GM12878 (cell line): Measurements from ENCODE around the gene PPFIA4. TPM values are rescaled to one million over a fixed set of nuclear protein-coding genes. Genes with fewer than 3 reads are reported as not detected.

Experiments
- ATAC-seq: fragments of 200-7000 bp; cut with Tn5 transposase; 3 replicates; pipeline ENCODE4 v1.9.1; 2020; ENCODE audit warnings: mild to moderate bottlenecking, moderate library complexity
- BruUV-seq: library from RNA; stranded (reverse); fragments of 400-500 nt; replicated peaks from 2 replicates; lab custom pipeline; 2021; lab: Mats Ljungman, UMichigan
- CTCF ChIA-PET: fragments of 300-600 bp; sonication (Branson Sonifier 250); formaldehyde crosslinking; extraction: SDS; loops from one replicate; lab custom pipeline; 2021; ENCODE audit warnings: inconsistent platforms; lab: Yijun Ruan, JAX
- POLR2A ChIA-PET: fragments of 350-600 bp; formaldehyde crosslinking; extraction: SDS; loops from one replicate; lab custom pipeline; 2021; ENCODE audit warnings: inconsistent platforms; lab: Charles Lee
- RAD21 ChIA-PET: fragments of 300-600 bp; sonication (Branson Sonifier 250); formaldehyde crosslinking; loops from one replicate; lab custom pipeline; 2023; ENCODE audit warnings: antibody characterized with exemption; ENCODE audit not compliant: unreplicated experiment; lab: Charles Lee
- SMC1A ChIA-PET: fragments of 300-600 bp; sonication (Branson Sonifier 250); formaldehyde crosslinking; loops from one replicate; lab custom pipeline; 2023; ENCODE audit not compliant: unreplicated experiment, uncharacterized antibody; lab: Charles Lee
- DNase-seq: peaks from one replicate; pipeline ENCODE4 v3.0.0-alpha.2; 2011; ENCODE audit warnings: low read depth, low spot score
- FAIRE-seq: peaks from 3 replicates; lab custom pipeline; 2011; peaks lifted over from hg19 to GRCh38; lab: Jason Lieb, UNC
- H2AFZ ChIP-seq: 2 replicates; pipeline ENCODE4 v1.6.0; 2011; ENCODE audit warnings: low read depth, low read length, control low read depth; ENCODE audit not compliant: control insufficient read depth
- H3K27ac ChIP-seq: 2 replicates; pipeline ENCODE4 v1.5.1; 2011; ENCODE audit warnings: control low read depth; ENCODE audit not compliant: control insufficient read depth, insufficient read depth
- H3K27me3 ChIP-seq, 2 experiments: replicated peaks in 1 of 2; 2 replicates each; pipeline versions ENCODE4 v1.6.0 to v1.6.1; 2011; ENCODE audit warnings: low read length in 1 of 2; ENCODE audit not compliant: control insufficient read depth in 2 of 2, insufficient read depth in 2 of 2
- H3K36me3 ChIP-seq, 2 experiments: 2 replicates each; pipeline ENCODE4 v1.5.1; 2011; ENCODE audit warnings: low read length in 1 of 2; ENCODE audit not compliant: control insufficient read depth in 2 of 2, insufficient read depth in 2 of 2
- H3K4me1 ChIP-seq: 2 replicates; pipeline ENCODE4 v1.6.1; 2011; ENCODE audit warnings: mild to moderate bottlenecking, low read length, moderate library complexity, mixed read lengths; ENCODE audit not compliant: control insufficient read depth, insufficient read depth
- H3K4me2 ChIP-seq: 2 replicates; pipeline ENCODE4 v1.6.0; 2011; ENCODE audit warnings: control low read depth; ENCODE audit not compliant: control insufficient read depth, insufficient read depth
- H3K4me3 ChIP-seq: fragments of 200-600 bp; sonication (generic); 2 replicates; pipeline ENCODE4 v1.5.1; 2016
- H3K79me2 ChIP-seq: 2 replicates; pipeline ENCODE4 v1.6.0; 2011; ENCODE audit warnings: low read length; ENCODE audit not compliant: control insufficient read depth, insufficient read depth
- H3K9ac ChIP-seq: 2 replicates; pipeline ENCODE4 v1.8.0; 2011; ENCODE audit warnings: low read length, control low read depth, mixed read lengths; ENCODE audit not compliant: control insufficient read depth, insufficient read depth
- H3K9me3 ChIP-seq: replicated peaks from 3 replicates; pipeline ENCODE4 v1.5.1; 2011; ENCODE audit warnings: mild to moderate bottlenecking, low read length; ENCODE audit not compliant: control insufficient read depth, insufficient read depth
- H4K20me1 ChIP-seq: 2 replicates; pipeline ENCODE4 v1.6.0; 2011; ENCODE audit not compliant: control insufficient read depth, insufficient read depth
- ATF7 ChIP-seq: fragments of 450-650 bp; IDR thresholded peaks from 2 replicates; pipeline ENCODE4 v1.6.1; 2016; ENCODE audit warnings: low read depth, mild to moderate bottlenecking
- CBX5 ChIP-seq: sonication (generic); IDR thresholded peaks from 2 replicates; pipeline ENCODE4 v1.6.1; 2016; ENCODE audit warnings: low read depth, moderate library complexity, mild to moderate bottlenecking, inconsistent platforms
- HDAC6 ChIP-seq: fragments of 200-600 bp; sonication (generic); IDR thresholded peaks from one replicate; pipeline ENCODE4 v1.8.0; 2017; ENCODE audit warnings: antibody characterized with exemption; ENCODE audit not compliant: unreplicated experiment
- JUND ChIP-seq: IDR thresholded peaks from 2 replicates; pipeline ENCODE4 v1.6.1; 2012; ENCODE audit warnings: low read depth, mild to moderate bottlenecking, low read length, improper control_type of control experiment, moderate library complexity
- RFX5 ChIP-seq: IDR thresholded peaks from 2 replicates; pipeline ENCODE4 v1.6.1; 2011; ENCODE audit warnings: low read depth, low read length, improper control_type of control experiment
- SMAD5 ChIP-seq: IDR thresholded peaks from 2 replicates; pipeline ENCODE4 v1.6.1; 2016; ENCODE audit warnings: antibody characterized with exemption, low read depth
- SREBF2 ChIP-seq: IDR thresholded peaks from 2 replicates; pipeline ENCODE4 v1.6.1; 2012; ENCODE audit warnings: mild to moderate bottlenecking, low read length
- YBX1 ChIP-seq: fragments of 450-650 bp; IDR thresholded peaks from 2 replicates; pipeline ENCODE4 v1.6.1; 2016; ENCODE audit warnings: antibody characterized with exemption
- WGBS: methylation state at CpG from one replicate; pipeline ENCODE4 v1.1.6; 2016; ENCODE audit warnings: low lambda C conversion rate; ENCODE audit not compliant: insufficient replicate concordance, insufficient coverage; ENCODE audit errors: missing lambda C conversion rate; 5-methylcytosine and 5-hydroxymethylcytosine counted together
- in situ Hi-C: fragments of 300-500 bp; cut with MboI; formaldehyde crosslinking; loops from 9 replicates; pipeline ENCODE4 v1.14.3; 2018; ENCODE audit warnings: mixed read lengths
- intact Hi-C: fragments of 100-400 bp; cut with micrococcal nuclease; formaldehyde crosslinking; loops from one replicate; pipeline ENCODE4 v1.14.2; 2022; ENCODE audit not compliant: unreplicated experiment
- polyA plus RNA-seq, 11 experiments: library from polyadenylated mRNA; depleted of rRNA in 4 of 11; unstranded in 6 of 11; stranded (reverse) in 5 of 11; fragments of >200 nt; fragmentation: Nextera tagmentation in 4 of 11; fragmentation: Illumina TruSeq in 1 of 11; extraction: Ambion mirVana in 4 of 11; extraction: Trizol in 1 of 11; gene quantifications; 1 replicate in 1 of 11; 2 replicates in 10 of 11; pipeline versions ENCODE4 v1.2.1 to v1.2.3, GENCODE V29; 2011 to 2016; ENCODE audit warnings: inconsistent platforms in 2 of 11, missing spikeins in 2 of 11, low read depth in 1 of 11
- total RNA-seq, 4 experiments: library from RNA; depleted of rRNA in 3 of 4; stranded (reverse); fragments of >200 nt in 3 of 4; fragmentation: Illumina TruSeq in 1 of 4; extraction: Trizol in 1 of 4; gene quantifications; 2 replicates each; pipeline versions ENCODE4 v1.2.1 to v1.2.3, GENCODE V29; 2013 to 2021
- TF ChIP-seq, protein P1 (sequence below): fragments of 150-350 bp; IDR thresholded peaks from 2 replicates; pipeline ENCODE4 v1.6.1; 2016; ENCODE audit warnings: low read depth, low read length
- TF ChIP-seq, protein P2 (sequence below): IDR thresholded peaks from 2 replicates; pipeline ENCODE4 v1.6.1; 2011; ENCODE audit warnings: borderline replicate concordance, low read depth, mild to moderate bottlenecking, moderate library complexity, low read length; ENCODE audit not compliant: insufficient read depth, poor library complexity, severe bottlenecking
- TF ChIP-seq, protein P3 (sequence below): IDR thresholded peaks from 2 replicates; pipeline ENCODE4 v1.6.1; 2011; ENCODE audit warnings: low read depth, mild to moderate bottlenecking, low read length, moderate library complexity, borderline replicate concordance; ENCODE audit errors: extremely low read depth

PPFIA4 gene
- total and polyA plus RNA-seq, 10 of the 15 experiments (the other 5 are each of a cell fraction or from before 2014, with no cell fraction given): 0.02 to 19.7 (median 0.34) TPM; not detected in 1

- SMC1A ChIA-PET: no interaction called here
- Histone ChIP-seq H3K9ac (no peak overlapping the region), H3K36me3 (no peaks in the 10 kb centered on the region), H3K4me3 (no peak overlapping the region)
- no TSS peak for BruUV-seq
- in situ Hi-C loops: no loop called here
- DNase-seq: no peak
- WGBS: 0% methylated on average over 1 of the region's 1 CpG
- no peak for TF ChIP-seq ATF7
- TF ChIP-seq, protein P1, sequence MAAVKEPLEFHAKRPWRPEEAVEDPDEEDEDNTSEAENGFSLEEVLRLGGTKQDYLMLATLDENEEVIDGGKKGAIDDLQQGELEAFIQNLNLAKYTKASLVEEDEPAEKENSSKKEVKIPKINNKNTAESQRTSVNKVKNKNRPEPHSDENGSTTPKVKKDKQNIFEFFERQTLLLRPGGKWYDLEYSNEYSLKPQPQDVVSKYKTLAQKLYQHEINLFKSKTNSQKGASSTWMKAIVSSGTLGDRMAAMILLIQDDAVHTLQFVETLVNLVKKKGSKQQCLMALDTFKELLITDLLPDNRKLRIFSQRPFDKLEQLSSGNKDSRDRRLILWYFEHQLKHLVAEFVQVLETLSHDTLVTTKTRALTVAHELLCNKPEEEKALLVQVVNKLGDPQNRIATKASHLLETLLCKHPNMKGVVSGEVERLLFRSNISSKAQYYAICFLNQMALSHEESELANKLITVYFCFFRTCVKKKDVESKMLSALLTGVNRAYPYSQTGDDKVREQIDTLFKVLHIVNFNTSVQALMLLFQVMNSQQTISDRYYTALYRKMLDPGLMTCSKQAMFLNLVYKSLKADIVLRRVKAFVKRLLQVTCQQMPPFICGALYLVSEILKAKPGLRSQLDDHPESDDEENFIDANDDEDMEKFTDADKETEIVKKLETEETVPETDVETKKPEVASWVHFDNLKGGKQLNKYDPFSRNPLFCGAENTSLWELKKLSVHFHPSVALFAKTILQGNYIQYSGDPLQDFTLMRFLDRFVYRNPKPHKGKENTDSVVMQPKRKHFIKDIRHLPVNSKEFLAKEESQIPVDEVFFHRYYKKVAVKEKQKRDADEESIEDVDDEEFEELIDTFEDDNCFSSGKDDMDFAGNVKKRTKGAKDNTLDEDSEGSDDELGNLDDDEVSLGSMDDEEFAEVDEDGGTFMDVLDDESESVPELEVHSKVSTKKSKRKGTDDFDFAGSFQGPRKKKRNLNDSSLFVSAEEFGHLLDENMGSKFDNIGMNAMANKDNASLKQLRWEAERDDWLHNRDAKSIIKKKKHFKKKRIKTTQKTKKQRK: no peak
- TF ChIP-seq, protein P2, sequence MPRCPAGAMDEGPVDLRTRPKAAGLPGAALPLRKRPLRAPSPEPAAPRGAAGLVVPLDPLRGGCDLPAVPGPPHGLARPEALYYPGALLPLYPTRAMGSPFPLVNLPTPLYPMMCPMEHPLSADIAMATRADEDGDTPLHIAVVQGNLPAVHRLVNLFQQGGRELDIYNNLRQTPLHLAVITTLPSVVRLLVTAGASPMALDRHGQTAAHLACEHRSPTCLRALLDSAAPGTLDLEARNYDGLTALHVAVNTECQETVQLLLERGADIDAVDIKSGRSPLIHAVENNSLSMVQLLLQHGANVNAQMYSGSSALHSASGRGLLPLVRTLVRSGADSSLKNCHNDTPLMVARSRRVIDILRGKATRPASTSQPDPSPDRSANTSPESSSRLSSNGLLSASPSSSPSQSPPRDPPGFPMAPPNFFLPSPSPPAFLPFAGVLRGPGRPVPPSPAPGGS: no peak
- no peak for TF ChIP-seq JUND
- TF ChIP-seq CBX5: no peak
- TF ChIP-seq SMAD5: no peak
- TF ChIP-seq RFX5: no peak
- TF ChIP-seq SREBF2: no peak
- TF ChIP-seq HDAC6: no peak
- TF ChIP-seq, protein P3, sequence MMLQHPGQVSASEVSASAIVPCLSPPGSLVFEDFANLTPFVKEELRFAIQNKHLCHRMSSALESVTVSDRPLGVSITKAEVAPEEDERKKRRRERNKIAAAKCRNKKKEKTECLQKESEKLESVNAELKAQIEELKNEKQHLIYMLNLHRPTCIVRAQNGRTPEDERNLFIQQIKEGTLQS: no peak
- TF ChIP-seq YBX1: no peak
- TF ChIP-seq, all 136 proteins: peak for 0
- no peak for ATAC-seq
- no peaks in the 10 kb centered on the region for H3K4me1 ChIP-seq
- no peaks in the 10 kb centered on the region for H3K9me3 ChIP-seq
- no peak overlapping the region for H2AFZ ChIP-seq
- ChIA-PET RAD21 (no interaction called here), CTCF (interaction anchor here (1.4 to 8.7 kb wide), 2 partner anchors 19 to 158 kb away, joined by 3 to 66 read pairs; no protein-coding TSS in a partner anchor), POLR2A (no interaction called here)
- H3K27ac ChIP-seq: no peak overlapping the region
- H4K20me1 ChIP-seq: no peaks in the 10 kb centered on the region
- no peak for FAIRE-seq
- no peaks in the 10 kb centered on the region for H3K79me2 ChIP-seq
- H3K27me3 ChIP-seq: no peaks in the 10 kb centered on the region; a peak in 1 of 4 replicates
- intact Hi-C loops: no loop called here
- H3K4me2 ChIP-seq: no peak overlapping the region
Observed at GRCh38 chr1:203058676-203058935, 32.3 kb downstream of the PPFIA4 start.
